HT1080 (cell line): ENCODE data around the gene SLC38A3. TPM values are rescaled to one million over a fixed set of nuclear protein-coding genes. Genes with fewer than 3 reads are reported as not detected.
"Not testable (repeated sequence)": the region's sequence is repeated elsewhere in the genome, so short reads cannot be mapped to it uniquely, and the experiment has no call there.

Source experiments
- DNase-seq: peaks from one replicate; pipeline ENCODE4 v3.0.0-alpha.2; 2015; ENCODE audit warnings: low read depth
- total RNA-seq: library from RNA; depleted of rRNA; stranded (reverse); fragments of >200 nt; shearing (Covaris generic); gene quantifications from 2 replicates; pipeline ENCODE4 v1.2.3, GENCODE V29; 2014

SLC38A3 gene
- total RNA-seq, 1 experiment from 2014 or later: not detected

- DNase-seq: peak; percentile 99
These were observed 41.5 kb downstream of the SLC38A3 start for GRCh38 chr3:50246517-50246954.

- peak; percentile 84 for DNase-seq
These were observed 43.3 kb downstream of the SLC38A3 start for GRCh38 chr3:50248387-50248786.

GRCh38 chr3:50249457-50249856 is 44.4 kb downstream of the SLC38A3 start:
- no peak for DNase-seq

- DNase-seq: no peak
These were observed 45.4 kb downstream of the SLC38A3 start for GRCh38 chr3:50250514-50250913.

- peak; percentile 95 for DNase-seq
These were observed 46.1 kb downstream of the SLC38A3 start for GRCh38 chr3:50251220-50251619.

GRCh38 chr3:50254577-50255250 is 49.6 kb downstream of the SLC38A3 start:
- peak; percentile 73 for DNase-seq

- no peak for DNase-seq
These were observed 50.2 kb downstream of the SLC38A3 start for GRCh38 chr3:50255251-50255615.

- peak; percentile 52 for DNase-seq
These were observed 52.2 kb downstream of the SLC38A3 start for GRCh38 chr3:50256978-50257890.

GRCh38 chr3:50258029-50258680 is 53.1 kb downstream of the SLC38A3 start:
- no peak for DNase-seq

GRCh38 chr3:50258979-50259378 is 53.9 kb downstream of the SLC38A3 start:
- no peak for DNase-seq

- no peak for DNase-seq
These were observed 54.5 kb downstream of the SLC38A3 start for GRCh38 chr3:50259432-50260026.

- peak; percentile 91 for DNase-seq
These were observed 55.2 kb downstream of the SLC38A3 start for GRCh38 chr3:50260027-50260941.

- DNase-seq: no peak
These were observed 55.9 kb downstream of the SLC38A3 start for GRCh38 chr3:50260942-50261441.

- no peak for DNase-seq
These were observed 56.4 kb downstream of the SLC38A3 start for GRCh38 chr3:50261505-50261904.

- not testable (repeated sequence) for DNase-seq
These were observed 57.1 kb downstream of the SLC38A3 start for GRCh38 chr3:50262200-50262599.

GRCh38 chr3:50262778-50263177 is 57.7 kb downstream of the SLC38A3 start:
- DNase-seq: no peak

- no peak for DNase-seq
These were observed 58.7 kb downstream of the SLC38A3 start for GRCh38 chr3:50263478-50264382.

GRCh38 chr3:50264383-50264963 is 59.4 kb downstream of the SLC38A3 start:
- peak; percentile 84 for DNase-seq

GRCh38 chr3:50264964-50265485 is 60.0 kb downstream of the SLC38A3 start:
- no peak for DNase-seq
